ENCODE measurements around the gene PWWP2B. TPM values are rescaled to one million over a fixed set of nuclear protein-coding genes. Genes with fewer than 3 reads are reported as not detected.

PWWP2B gene
- total RNA-seq, 4 donors from 2014 or later, result 14.5 to 35.4 (median 27.3) TPM

DNA sequence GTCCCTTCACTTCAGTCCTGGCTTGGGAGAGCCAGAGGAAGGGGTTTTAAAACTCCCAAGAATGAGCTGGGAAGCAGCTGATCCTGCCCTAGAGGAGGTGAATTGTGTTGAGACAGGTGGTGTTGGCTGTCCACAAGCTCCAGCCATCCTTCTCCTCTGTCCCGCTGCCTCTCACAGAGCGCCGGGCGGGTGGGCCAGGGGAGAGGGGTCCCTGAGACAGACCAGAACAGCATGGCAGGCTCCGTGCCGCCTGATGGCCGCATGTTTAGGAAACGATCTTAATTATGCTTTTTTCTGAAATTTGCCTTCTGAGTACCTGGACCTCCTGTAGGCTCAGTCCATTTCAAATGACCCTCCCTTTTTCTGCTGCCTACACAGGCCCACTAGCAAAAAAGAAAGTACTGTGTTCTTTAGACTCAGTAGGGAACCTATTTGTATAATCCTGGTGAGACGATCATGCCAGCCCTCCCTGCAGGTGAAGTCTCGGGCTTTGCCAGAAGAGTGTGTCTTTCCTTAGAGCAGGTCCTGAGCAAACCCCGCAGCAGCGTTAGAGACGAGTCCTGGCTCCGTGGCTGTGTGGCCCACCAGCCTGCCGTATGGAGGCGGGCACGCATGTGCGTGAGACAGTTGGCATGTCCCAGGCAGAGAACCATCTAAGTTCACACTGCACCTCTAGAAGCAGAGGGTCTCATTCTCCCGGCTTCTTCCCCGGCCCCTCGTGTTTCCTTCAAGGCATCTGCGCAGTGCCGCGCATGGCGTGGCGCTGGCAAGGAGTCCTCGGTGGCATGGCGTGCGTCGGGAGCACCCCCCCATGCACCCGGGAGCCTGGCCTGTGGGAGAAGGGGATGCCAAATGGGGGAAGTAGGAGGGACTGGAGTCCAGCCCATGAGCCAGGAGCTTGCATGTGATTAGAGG, 26.3 kb upstream of the PWWP2B start:
- intact Hi-C loops (cut with DNase I), result no loop called here
- H3K36me3 ChIP-seq, result peaks cover 0 to 9% of the 10 kb centered on the region in 2 donors
- no peak for TF ChIP-seq POLR2A (IDR thresholded peaks at IDR 0.05)
- TF ChIP-seq, protein P1, sequence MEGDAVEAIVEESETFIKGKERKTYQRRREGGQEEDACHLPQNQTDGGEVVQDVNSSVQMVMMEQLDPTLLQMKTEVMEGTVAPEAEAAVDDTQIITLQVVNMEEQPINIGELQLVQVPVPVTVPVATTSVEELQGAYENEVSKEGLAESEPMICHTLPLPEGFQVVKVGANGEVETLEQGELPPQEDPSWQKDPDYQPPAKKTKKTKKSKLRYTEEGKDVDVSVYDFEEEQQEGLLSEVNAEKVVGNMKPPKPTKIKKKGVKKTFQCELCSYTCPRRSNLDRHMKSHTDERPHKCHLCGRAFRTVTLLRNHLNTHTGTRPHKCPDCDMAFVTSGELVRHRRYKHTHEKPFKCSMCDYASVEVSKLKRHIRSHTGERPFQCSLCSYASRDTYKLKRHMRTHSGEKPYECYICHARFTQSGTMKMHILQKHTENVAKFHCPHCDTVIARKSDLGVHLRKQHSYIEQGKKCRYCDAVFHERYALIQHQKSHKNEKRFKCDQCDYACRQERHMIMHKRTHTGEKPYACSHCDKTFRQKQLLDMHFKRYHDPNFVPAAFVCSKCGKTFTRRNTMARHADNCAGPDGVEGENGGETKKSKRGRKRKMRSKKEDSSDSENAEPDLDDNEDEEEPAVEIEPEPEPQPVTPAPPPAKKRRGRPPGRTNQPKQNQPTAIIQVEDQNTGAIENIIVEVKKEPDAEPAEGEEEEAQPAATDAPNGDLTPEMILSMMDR (IDR thresholded peaks at IDR 0.05), result no peak
- no peaks in the 10 kb centered on the region for H3K27me3 ChIP-seq
- DNase-seq, result no peak
- no peaks in the 10 kb centered on the region for H3K4me1 ChIP-seq
- no peak overlapping the region for H3K27ac ChIP-seq
- WGBS, 2 donors, result 95% methylated on average over 28 to 31 of the region's 31 CpGs
- no peaks in the 10 kb centered on the region for H3K9me3 ChIP-seq
- H3K4me3 ChIP-seq (replicated peaks in 1 of 3), result no peak overlapping the region

DNA sequence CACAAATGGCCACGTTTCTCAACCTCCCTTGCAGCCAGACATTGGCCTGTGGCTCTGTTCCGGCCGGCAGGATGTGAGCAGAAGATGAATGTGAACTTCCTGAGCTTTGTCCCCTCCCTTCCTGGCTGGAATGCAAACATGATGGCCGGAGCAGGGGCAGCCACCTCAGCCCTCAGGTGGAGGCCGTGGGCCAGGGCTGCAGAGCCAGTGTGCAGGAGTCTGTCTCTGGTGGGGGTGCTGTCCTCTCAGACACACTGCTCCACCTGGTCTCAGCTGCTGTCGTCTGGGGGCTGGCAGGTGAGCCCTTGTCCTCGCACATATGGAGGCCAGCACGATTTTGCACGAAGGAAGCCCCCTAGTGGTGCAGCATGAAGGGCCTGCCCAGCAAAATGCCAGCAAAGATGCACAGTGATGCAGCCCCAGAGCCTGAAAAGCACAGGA, 25.3 kb upstream of the PWWP2B start:
- Histone ChIP-seq H3K4me1 (no peaks in the 10 kb centered on the region), H3K27me3 (no peaks in the 10 kb centered on the region), H3K9me3 (no peaks in the 10 kb centered on the region), H3K36me3 (peaks cover 0 to under 1% of the 10 kb centered on the region in 2 donors), H3K4me3 (replicated peaks in 1 of 3) (no peak overlapping the region), H3K27ac (no peak overlapping the region)
- intact Hi-C loops (cut with DNase I), result no loop called here
- TF ChIP-seq, protein P1 (IDR thresholded peaks at IDR 0.05), result no peak
- no peak for TF ChIP-seq POLR2A (IDR thresholded peaks at IDR 0.05)
- 65 to 73% methylated on average over 4 to 8 of the region's 9 CpGs for WGBS, 2 donors
- no peak for DNase-seq

- Histone ChIP-seq H3K27ac (no peak overlapping the region), H3K27me3 (no peaks in the 10 kb centered on the region), H3K9me3 (no peaks in the 10 kb centered on the region), H3K4me1 (no peaks in the 10 kb centered on the region), H3K4me3 (replicated peaks in 1 of 3) (no peak overlapping the region), H3K36me3 (no peaks in the 10 kb centered on the region)
- no peak for DNase-seq
- intact Hi-C loops (cut with DNase I), result no loop called here
- 90 to 92% methylated on average over 15 to 16 of the region's 16 CpGs for WGBS, 2 donors
- TF ChIP-seq, protein P1 (IDR thresholded peaks at IDR 0.05), result no peak
- TF ChIP-seq POLR2A (IDR thresholded peaks at IDR 0.05), result no peak
Measured at GRCh38 chr10:132372516-132373095, 24.4 kb upstream of the PWWP2B start.

DNA sequence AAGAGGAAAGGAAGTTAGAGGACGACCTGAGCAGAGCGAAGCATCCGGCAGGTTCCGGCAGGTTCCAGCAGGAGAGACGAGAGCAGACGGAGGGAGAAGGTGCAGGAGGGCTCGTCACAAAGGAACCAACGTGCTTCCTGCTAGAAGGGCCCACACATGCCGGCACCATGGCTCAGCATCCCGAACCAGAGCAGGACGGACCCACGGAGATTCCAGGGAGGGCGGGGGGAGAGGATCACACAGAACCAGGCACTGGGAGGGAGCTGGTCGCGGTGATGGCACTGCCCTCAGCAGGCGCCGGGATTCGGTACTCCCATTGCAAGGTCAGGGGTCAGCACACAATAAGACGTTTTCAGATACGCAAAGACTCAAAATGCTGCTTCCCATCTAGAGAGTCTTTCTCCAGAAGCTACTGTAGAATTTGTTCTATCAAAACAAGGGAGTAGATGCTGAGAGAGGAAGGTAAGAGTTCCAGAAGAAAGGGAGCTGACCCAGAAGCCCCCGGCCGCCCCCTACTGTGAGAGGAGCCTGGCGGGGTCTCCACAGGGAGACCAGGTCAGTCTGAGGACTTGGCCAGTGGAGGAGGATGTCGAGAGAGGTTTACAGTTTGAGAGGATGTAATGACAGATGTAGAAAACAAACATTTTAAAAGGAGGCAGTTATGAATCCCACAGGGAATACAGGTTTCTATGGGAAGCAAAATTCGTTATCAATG, 23.6 kb upstream of the PWWP2B start:
- no peak for TF ChIP-seq POLR2A (IDR thresholded peaks at IDR 0.05)
- TF ChIP-seq, protein P1 (IDR thresholded peaks at IDR 0.05), result no peak
- WGBS, 2 donors, result 85 to 89% methylated on average over 25 of the region's 25 CpGs
- H3K27me3 ChIP-seq, result no peaks in the 10 kb centered on the region
- no peaks in the 10 kb centered on the region for H3K9me3 ChIP-seq
- no peaks in the 10 kb centered on the region for H3K4me1 ChIP-seq
- intact Hi-C loops (cut with DNase I), result no loop called here
- H3K36me3 ChIP-seq, result no peaks in the 10 kb centered on the region
- no peak for DNase-seq
- no peak overlapping the region for H3K4me3 ChIP-seq (replicated peaks in 1 of 3)
- H3K27ac ChIP-seq, result no peak overlapping the region
